NOMO-1 (cell line): Measurements from ENCODE around the gene OMG.
"Not testable (repeated sequence)": the region's sequence is repeated elsewhere in the genome, so short reads cannot be mapped to it uniquely, and the experiment has no call there.

ENCODE experiments used
- DNase-seq, 2 experiments: peaks; one replicate each; lab custom pipeline; 2025; ENCODE audit not compliant: unreplicated experiment in 2 of 2; lab: John Stamatoyannopoulos, UW

OMG gene

GRCh38 chr17:31269036-31269577 lies 27.9 kb downstream of the OMG start:
- DNase-seq: no peak

DNA sequence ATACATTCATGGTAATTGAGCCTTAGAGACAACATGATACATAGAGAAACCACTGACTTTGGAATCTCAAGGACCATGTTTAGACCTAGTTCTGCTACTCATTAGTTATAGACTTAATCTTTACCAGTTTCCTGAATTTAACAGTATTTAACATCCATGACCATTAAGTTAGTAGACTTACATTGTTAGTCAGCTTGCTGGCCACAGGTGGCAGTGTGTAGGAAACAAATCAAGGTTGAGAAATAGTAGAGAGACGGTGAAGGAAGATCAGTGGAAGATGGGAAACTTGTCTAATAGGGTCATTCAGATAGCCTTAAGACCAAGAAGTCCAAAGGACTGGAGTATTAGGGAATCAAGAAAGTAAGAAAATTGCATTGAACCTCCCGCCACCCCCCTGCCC lies 31.0 kb downstream of the OMG start:
- no peak for DNase-seq

GRCh38 chr17:31262923-31263322 lies 34.1 kb downstream of the OMG start:
- DNase-seq: not testable (repeated sequence)

GRCh38 chr17:31261601-31262000 lies 35.4 kb downstream of the OMG start:
- DNase-seq: no peak

DNA sequence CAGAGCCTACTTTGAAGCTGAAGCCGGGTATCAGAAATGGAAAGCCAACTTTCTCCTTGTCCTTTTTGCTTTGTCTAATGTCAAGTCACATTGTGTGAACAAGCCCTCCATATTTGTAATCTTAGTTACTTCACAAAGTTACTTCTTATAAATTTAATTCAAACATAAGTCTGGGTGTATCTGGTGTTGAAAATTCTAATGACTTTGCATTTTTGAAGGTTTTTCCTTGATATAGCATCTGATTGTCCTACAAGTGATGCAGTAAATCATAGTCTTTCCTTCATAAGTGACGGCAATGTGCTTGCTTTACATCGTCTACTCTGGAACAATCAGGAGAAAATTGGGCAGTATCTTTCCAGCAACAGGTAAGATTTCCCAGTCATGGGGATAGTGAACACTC lies 36.9 kb downstream of the OMG start:
- no peak for DNase-seq

- no peak for DNase-seq
These were observed 40.1 kb downstream of the OMG start for GRCh38 chr17:31256936-31257335.

GRCh38 chr17:31254654-31255053 lies 42.4 kb downstream of the OMG start:
- DNase-seq: no peak

GRCh38 chr17:31252741-31253140 lies 44.3 kb downstream of the OMG start:
- no peak for DNase-seq

- no peak for DNase-seq
These were observed 45.1 kb downstream of the OMG start for GRCh38 chr17:31251970-31252328.

GRCh38 chr17:31251105-31251969 lies 45.7 kb downstream of the OMG start:
- no peak for DNase-seq

GRCh38 chr17:31250229-31250628 lies 46.8 kb downstream of the OMG start:
- no peak for DNase-seq

GRCh38 chr17:31249835-31250141 lies 47.3 kb downstream of the OMG start:
- DNase-seq: no peak

GRCh38 chr17:31248986-31249834 lies 47.8 kb downstream of the OMG start:
- no peak for DNase-seq
